ENCODE data around the gene TRABD2A. TPM values are rescaled to one million over a fixed set of nuclear protein-coding genes. Genes with fewer than 3 reads are reported as not detected.
A peak's percentile ranks its signal among the peaks of the same experiment; 100 is the strongest.

Gene TRABD2A
- total RNA-seq, 2 donors from 2014 or later, result 4.8 to 7.7 TPM

DNA sequence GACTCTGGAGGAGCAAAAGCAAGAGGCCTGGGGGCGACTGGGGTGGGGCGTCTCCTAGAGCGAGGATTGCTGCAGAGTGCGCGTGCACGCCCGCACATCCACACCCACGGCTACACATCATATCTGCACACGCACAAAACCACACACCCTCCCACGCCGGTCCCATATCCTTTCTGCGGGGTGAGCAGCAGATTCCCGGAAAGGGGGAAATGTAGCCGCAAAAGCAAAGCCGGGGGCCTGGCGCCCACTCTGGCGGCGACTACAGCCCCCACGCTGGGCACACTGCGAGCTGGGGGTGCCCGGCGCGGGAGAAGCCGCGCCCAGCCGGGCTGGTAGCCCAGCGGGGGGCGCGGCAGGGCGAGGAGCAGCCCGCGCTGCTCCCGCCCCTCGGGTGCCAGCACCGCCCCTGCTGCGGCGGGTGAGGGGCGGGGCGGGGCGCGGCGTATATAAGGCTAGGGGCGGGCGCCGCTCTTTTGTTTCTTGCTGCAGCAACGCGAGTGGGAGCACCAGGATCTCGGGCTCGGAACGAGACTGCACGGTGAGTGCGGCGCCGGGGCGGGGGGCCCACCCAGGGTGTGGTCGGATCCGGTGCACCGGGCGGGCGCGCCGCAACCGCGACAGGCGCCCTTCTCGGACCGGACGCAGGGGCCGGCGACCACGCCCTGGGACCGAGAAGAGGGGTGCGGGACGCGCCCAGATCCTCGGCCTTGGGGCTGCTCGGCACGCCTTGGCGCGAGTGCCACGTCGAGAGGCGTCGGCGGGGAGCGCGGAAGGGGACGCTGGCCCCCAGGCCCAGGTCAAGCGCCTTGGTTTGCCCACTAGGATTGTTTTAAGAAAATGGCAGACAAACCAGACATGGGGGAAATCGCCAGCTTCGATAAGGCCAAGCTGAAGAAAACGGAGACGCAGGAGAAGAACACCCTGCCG, 24.6 kb upstream of the TRABD2A start, which contains the start of gene TMSB10:
TSS of gene TMSB10 (plus strand) at position 476 of the 927 bp plus-strand sequence.
- Histone ChIP-seq H3K27me3 (ENCODE audit: control insufficient read depth, insufficient read depth, low read length, poor library complexity, severe bottlenecking) (no peaks in the 10 kb centered on the region), H3K36me3 (ENCODE audit: control insufficient read depth, insufficient read depth, low read length) (peaks cover 10% of the 10 kb centered on the region), H3K4me1 (ENCODE audit: control insufficient read depth, insufficient read depth, low read length) (no peaks in the 10 kb centered on the region), H3K27ac (ENCODE audit: low read depth, low read length) (peak within 1 kb of the TSS; percentile 84), H3K9me3 (ENCODE audit: control insufficient read depth, low read length) (no peaks in the 10 kb centered on the region), H3K4me3 (ENCODE audit: low read length) (peak within 1 kb of the TSS; percentile 94), H3K9ac (ENCODE audit: extremely low read depth, low read length, poor library complexity, severe bottlenecking) (peak within 1 kb of the TSS; percentile 99)
- WGBS, 2 experiments (ENCODE audit: insufficient coverage in 1 of 2, insufficient read length in 1 of 2), result 0% methylated on average over 14 to 94 of the region's 94 CpGs
- TF ChIP-seq, protein P1, sequence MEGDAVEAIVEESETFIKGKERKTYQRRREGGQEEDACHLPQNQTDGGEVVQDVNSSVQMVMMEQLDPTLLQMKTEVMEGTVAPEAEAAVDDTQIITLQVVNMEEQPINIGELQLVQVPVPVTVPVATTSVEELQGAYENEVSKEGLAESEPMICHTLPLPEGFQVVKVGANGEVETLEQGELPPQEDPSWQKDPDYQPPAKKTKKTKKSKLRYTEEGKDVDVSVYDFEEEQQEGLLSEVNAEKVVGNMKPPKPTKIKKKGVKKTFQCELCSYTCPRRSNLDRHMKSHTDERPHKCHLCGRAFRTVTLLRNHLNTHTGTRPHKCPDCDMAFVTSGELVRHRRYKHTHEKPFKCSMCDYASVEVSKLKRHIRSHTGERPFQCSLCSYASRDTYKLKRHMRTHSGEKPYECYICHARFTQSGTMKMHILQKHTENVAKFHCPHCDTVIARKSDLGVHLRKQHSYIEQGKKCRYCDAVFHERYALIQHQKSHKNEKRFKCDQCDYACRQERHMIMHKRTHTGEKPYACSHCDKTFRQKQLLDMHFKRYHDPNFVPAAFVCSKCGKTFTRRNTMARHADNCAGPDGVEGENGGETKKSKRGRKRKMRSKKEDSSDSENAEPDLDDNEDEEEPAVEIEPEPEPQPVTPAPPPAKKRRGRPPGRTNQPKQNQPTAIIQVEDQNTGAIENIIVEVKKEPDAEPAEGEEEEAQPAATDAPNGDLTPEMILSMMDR (conservative IDR thresholded peaks at IDR 0.05), result no peak
- Mint-ChIP-seq H3K4me1 (peaks cover 14% of the 10 kb centered on the region), H3K27ac (peak within 1 kb of the TSS; percentile 94), H3K4me3 (peak within 1 kb of the TSS; percentile 97), H3K36me3 (ENCODE audit: low read depth) (peaks cover 33% of the 10 kb centered on the region), H3K27me3 (ENCODE audit: insufficient read depth) (peaks cover 30% of the 10 kb centered on the region), H3K9me3 (peaks cover 3% of the 10 kb centered on the region)
- peak; percentile 91 for DNase-seq

DNA sequence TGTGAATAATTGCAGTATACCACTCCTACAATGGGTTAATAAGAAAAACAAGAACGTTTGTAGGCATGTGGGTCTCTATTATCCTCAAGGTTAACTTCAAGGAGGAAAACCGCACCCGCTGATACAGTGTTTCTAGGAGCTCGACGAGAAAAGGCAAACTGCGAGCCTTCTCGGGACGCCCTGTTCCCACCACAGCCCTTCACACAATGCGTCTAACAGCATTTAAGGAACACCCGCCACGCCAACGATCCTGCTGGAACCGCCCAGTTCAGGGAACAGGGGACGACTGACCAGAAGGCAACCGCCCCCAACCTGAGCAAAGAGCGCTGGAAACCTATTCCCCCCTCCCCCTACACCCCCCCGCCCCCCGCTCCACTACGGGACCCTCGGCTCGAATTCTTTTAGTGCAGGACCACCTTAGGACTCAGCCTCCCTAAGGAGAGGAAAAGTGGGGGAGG, 23.9 kb upstream of the TRABD2A start:
- H3K27ac ChIP-seq (ENCODE audit: low read depth, low read length), result no peak overlapping the region
- peaks cover 30% of the 10 kb centered on the region for H3K27me3 Mint-ChIP-seq (ENCODE audit: insufficient read depth)
- no peaks in the 10 kb centered on the region for H3K9me3 ChIP-seq (ENCODE audit: control insufficient read depth, low read length)
- peaks cover 10% of the 10 kb centered on the region for H3K36me3 ChIP-seq (ENCODE audit: control insufficient read depth, insufficient read depth, low read length)
- H3K36me3 Mint-ChIP-seq (ENCODE audit: low read depth), result peaks cover 27% of the 10 kb centered on the region
- peak overlapping the region; percentile 97 for H3K4me3 Mint-ChIP-seq
- no peaks in the 10 kb centered on the region for H3K27me3 ChIP-seq (ENCODE audit: control insufficient read depth, insufficient read depth, low read length, poor library complexity, severe bottlenecking)
- H3K27ac Mint-ChIP-seq, result peak overlapping the region; percentile 78
- no peaks in the 10 kb centered on the region for H3K9me3 Mint-ChIP-seq
- peak; percentile 90 for DNase-seq
- H3K9ac ChIP-seq (ENCODE audit: extremely low read depth, low read length, poor library complexity, severe bottlenecking), result peak overlapping the region; percentile 99
- H3K4me1 Mint-ChIP-seq, result peaks cover 14% of the 10 kb centered on the region
- H3K4me1 ChIP-seq (ENCODE audit: control insufficient read depth, insufficient read depth, low read length), result peaks cover 1% of the 10 kb centered on the region
- TF ChIP-seq, protein P1 (conservative IDR thresholded peaks at IDR 0.05), result no peak
- H3K4me3 ChIP-seq (ENCODE audit: low read length), result peak overlapping the region; percentile 94
- WGBS, 2 experiments (ENCODE audit: insufficient coverage in 1 of 2, insufficient read length in 1 of 2), result 0 to 3% methylated on average over 4 to 14 of the region's 21 CpGs

DNA sequence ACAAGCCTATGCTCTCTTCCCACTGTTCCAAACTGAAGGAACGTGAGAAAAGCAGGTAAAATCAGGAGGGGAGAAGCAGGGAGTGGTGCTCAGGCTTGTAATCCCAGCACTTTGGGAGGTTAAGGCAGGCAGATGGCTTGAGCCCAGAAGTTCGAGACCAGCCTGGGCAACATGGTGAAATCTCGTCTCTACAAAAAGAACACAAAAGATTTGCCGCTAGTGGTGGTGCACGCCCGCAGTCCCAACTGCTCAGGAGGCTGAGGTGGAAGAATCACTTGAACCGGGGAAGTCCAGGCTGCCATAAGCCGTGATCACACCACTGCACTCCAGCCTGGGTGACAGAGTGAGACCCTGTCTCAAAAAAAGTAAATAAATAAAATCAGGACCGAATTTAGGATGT, 23.3 kb upstream of the TRABD2A start:
- Mint-ChIP-seq H3K27me3 (ENCODE audit: insufficient read depth) (peaks cover 30% of the 10 kb centered on the region), H3K36me3 (ENCODE audit: low read depth) (peaks cover 21% of the 10 kb centered on the region), H3K27ac (no peak overlapping the region), H3K4me3 (peak overlapping the region; percentile 97), H3K4me1 (peaks cover 14% of the 10 kb centered on the region), H3K9me3 (no peaks in the 10 kb centered on the region)
- Histone ChIP-seq H3K27me3 (ENCODE audit: control insufficient read depth, insufficient read depth, low read length, poor library complexity, severe bottlenecking) (no peaks in the 10 kb centered on the region), H3K4me3 (ENCODE audit: low read length) (peak overlapping the region; percentile 70), H3K27ac (ENCODE audit: low read depth, low read length) (no peak overlapping the region), H3K9me3 (ENCODE audit: control insufficient read depth, low read length) (no peaks in the 10 kb centered on the region), H3K4me1 (ENCODE audit: control insufficient read depth, insufficient read depth, low read length) (peaks cover 3% of the 10 kb centered on the region), H3K9ac (ENCODE audit: extremely low read depth, low read length, poor library complexity, severe bottlenecking) (no peak overlapping the region), H3K36me3 (ENCODE audit: control insufficient read depth, insufficient read depth, low read length) (peaks cover 10% of the 10 kb centered on the region)
- WGBS, 2 experiments (ENCODE audit: insufficient coverage in 1 of 2, insufficient read length in 1 of 2), result 86 to 90% methylated on average over 5 to 9 of the region's 9 CpGs
- TF ChIP-seq, protein P1 (conservative IDR thresholded peaks at IDR 0.05), result no peak
- DNase-seq, result peak; percentile 46

All from endodermal cell (in vitro differentiated cells).